Measurements from ENCODE around the gene BCL3. TPM values are rescaled to one million over a fixed set of nuclear protein-coding genes. Genes with fewer than 3 reads are reported as not detected.

Gene BCL3
- total and polyA plus RNA-seq, 2 experiments from 2014 or later = 1.4 to 4.1 TPM

DNA sequence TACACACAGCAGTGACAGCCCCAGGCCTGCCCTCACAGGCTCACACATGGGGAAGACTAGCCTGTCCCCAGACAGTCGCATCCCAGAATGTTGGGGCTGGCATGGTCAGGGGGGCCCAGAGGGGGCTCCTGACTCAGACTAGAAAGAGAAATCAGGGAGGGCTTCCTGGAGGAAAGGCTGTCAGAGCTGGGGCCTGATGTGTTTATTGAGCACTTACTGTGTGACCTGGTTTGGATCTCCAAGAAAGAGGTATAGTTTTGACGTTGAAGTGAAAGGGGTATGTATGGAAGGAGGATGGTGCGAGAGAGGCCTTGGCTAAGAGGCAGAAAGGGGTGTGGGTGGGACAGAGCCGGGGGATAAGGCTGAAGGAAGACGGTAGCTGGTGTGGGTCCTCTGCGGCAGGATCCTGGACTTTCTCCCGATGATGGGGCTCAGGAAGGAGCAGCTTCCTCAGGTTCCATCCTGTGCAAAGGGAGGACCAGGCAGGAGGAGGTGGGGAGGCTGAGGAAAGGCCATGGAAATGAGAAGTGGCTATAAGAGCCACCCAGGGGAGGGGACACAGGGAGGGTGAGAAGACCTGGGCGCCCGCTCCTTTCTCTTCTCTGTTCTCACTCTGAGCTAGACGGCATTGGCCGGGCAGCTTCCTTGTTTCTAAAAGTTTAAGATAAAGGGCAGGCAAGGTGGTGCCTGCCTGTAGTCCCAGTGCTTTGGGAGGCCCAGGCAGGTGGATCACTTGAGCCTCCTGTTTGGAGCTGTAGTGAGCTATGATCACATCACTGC is 16.1 kb upstream of the BCL3 start (continued):
- TF ChIP-seq EZH2phosphoT487 (IDR thresholded peaks at IDR 0.05; ENCODE audit: unreplicated experiment) = no peak
- no peak for TF ChIP-seq ZNF331 (CRISPR knock-in tag; IDR thresholded peaks at IDR 0.05; ENCODE audit: low read depth)
- no peak for TF ChIP-seq JUNB (IDR thresholded peaks at IDR 0.05; ENCODE audit: unreplicated experiment)
- no peak for TF ChIP-seq EZH2 (IDR thresholded peaks at IDR 0.05; ENCODE audit: low read depth, unreplicated experiment)
- TF ChIP-seq, protein P1, sequence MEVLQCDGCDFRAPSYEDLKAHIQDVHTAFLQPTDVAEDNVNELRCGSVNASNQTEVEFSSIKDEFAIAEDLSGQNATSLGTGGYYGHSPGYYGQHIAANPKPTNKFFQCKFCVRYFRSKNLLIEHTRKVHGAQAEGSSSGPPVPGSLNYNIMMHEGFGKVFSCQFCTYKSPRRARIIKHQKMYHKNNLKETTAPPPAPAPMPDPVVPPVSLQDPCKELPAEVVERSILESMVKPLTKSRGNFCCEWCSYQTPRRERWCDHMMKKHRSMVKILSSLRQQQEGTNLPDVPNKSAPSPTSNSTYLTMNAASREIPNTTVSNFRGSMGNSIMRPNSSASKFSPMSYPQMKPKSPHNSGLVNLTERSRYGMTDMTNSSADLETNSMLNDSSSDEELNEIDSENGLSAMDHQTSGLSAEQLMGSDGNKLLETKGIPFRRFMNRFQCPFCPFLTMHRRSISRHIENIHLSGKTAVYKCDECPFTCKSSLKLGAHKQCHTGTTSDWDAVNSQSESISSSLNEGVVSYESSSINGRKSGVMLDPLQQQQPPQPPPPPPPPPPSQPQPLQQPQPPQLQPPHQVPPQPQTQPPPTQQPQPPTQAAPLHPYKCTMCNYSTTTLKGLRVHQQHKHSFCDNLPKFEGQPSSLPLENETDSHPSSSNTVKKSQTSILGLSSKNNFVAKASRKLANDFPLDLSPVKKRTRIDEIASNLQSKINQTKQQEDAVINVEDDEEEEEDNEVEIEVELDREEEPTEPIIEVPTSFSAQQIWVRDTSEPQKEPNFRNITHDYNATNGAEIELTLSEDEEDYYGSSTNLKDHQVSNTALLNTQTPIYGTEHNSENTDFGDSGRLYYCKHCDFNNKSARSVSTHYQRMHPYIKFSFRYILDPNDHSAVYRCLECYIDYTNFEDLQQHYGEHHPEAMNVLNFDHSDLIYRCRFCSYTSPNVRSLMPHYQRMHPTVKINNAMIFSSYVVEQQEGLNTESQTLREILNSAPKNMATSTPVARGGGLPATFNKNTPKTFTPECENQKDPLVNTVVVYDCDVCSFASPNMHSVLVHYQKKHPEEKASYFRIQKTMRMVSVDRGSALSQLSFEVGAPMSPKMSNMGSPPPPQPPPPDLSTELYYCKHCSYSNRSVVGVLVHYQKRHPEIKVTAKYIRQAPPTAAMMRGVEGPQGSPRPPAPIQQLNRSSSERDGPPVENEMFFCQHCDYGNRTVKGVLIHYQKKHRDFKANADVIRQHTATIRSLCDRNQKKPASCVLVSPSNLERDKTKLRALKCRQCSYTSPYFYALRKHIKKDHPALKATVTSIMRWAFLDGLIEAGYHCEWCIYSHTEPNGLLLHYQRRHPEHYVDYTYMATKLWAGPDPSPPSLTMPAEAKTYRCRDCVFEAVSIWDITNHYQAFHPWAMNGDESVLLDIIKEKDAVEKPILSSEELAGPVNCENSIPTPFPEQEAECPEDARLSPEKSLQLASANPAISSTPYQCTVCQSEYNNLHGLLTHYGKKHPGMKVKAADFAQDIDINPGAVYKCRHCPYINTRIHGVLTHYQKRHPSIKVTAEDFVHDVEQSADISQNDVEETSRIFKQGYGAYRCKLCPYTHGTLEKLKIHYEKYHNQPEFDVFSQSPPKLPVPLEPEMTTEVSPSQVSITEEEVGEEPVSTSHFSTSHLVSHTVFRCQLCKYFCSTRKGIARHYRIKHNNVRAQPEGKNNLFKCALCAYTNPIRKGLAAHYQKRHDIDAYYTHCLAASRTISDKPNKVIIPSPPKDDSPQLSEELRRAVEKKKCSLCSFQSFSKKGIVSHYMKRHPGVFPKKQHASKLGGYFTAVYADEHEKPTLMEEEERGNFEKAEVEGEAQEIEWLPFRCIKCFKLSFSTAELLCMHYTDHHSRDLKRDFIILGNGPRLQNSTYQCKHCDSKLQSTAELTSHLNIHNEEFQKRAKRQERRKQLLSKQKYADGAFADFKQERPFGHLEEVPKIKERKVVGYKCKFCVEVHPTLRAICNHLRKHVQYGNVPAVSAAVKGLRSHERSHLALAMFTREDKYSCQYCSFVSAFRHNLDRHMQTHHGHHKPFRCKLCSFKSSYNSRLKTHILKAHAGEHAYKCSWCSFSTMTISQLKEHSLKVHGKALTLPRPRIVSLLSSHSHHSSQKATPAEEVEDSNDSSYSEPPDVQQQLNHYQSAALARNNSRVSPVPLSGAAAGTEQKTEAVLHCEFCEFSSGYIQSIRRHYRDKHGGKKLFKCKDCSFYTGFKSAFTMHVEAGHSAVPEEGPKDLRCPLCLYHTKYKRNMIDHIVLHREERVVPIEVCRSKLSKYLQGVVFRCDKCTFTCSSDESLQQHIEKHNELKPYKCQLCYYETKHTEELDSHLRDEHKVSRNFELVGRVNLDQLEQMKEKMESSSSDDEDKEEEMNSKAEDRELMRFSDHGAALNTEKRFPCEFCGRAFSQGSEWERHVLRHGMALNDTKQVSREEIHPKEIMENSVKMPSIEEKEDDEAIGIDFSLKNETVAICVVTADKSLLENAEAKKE (CRISPR knock-in tag; IDR thresholded peaks at IDR 0.05) = no peak
- TF ChIP-seq ZNF114 (CRISPR knock-in tag; IDR thresholded peaks at IDR 0.05) = no peak
- TF ChIP-seq POLR2AphosphoS5 (IDR thresholded peaks at IDR 0.05; ENCODE audit: low read depth) = no peak
- TF ChIP-seq STAT1 (IDR thresholded peaks at IDR 0.05; ENCODE audit: unreplicated experiment) = no peak

DNA sequence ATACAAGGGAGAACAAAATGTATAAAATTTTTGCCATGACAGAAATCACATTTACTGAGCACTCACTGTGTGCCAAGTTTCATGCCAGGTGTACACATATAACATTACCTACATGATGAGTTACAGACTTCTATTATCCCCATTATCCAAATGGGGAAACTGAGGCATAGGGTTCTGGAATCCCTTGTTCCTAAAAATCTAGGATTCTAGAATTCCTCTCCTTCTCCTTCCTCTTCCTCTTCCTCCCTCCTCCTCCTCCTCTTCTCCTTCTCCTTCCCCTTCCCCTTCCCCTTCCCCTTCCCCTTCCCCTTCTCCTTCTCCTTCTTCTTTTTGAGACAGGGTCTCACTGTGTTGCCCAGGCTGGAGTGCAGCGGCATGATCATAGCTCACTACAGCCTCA is 14.2 kb upstream of the BCL3 start:
- Histone ChIP-seq H3K9me2 (ENCODE audit: insufficient read depth) (no peaks in the 10 kb centered on the region), H3K36me3 (ENCODE audit: insufficient read depth) (no peaks in the 10 kb centered on the region), H3K4me2 (no peak overlapping the region), H2AFZ (no peak overlapping the region), H3K79me2 (replicated peaks; ENCODE audit: insufficient read depth) (no peaks in the 10 kb centered on the region), H3K27ac (ENCODE audit: low read depth) (no peak overlapping the region), H3K4me3 (no peak overlapping the region), H3F3A (replicated peaks; ENCODE audit: low read depth) (no peaks in the 10 kb centered on the region), H3K4me1 (ENCODE audit: insufficient read depth) (no peaks in the 10 kb centered on the region), H3K27me3 (ENCODE audit: insufficient read depth) (no peaks in the 10 kb centered on the region), H4K20me1 (replicated peaks; ENCODE audit: insufficient read depth) (no peaks in the 10 kb centered on the region)
- H3K4me1 Mint-ChIP-seq = peaks cover 2% of the 10 kb centered on the region; the same call in 2 of the 3 replicates
- H3K9me3 Mint-ChIP-seq = no peaks in the 10 kb centered on the region
- H3K27me3 Mint-ChIP-seq (ENCODE audit: insufficient read depth, low read depth, poor library complexity) = peaks cover 8% of the 10 kb centered on the region
- H3K27ac Mint-ChIP-seq = no peak overlapping the region
- no peaks in the 10 kb centered on the region for H3K36me3 Mint-ChIP-seq (ENCODE audit: low read depth)
- H3K4me3 Mint-ChIP-seq = no peak overlapping the region
- ATAC-seq (no peak), DNase-seq (ENCODE audit: low spot score) (no peak)
- TF ChIP-seq NANOG (IDR thresholded peaks at IDR 0.05; ENCODE audit: borderline replicate concordance) (no peak), EZH2phosphoT487 (IDR thresholded peaks at IDR 0.05; ENCODE audit: unreplicated experiment) (no peak), EZH2 (IDR thresholded peaks at IDR 0.05; ENCODE audit: low read depth, unreplicated experiment) (no peak), JUNB (IDR thresholded peaks at IDR 0.05; ENCODE audit: unreplicated experiment) (no peak), ZNF331 (CRISPR knock-in tag; IDR thresholded peaks at IDR 0.05; ENCODE audit: low read depth) (no peak), POLR2AphosphoS5 (IDR thresholded peaks at IDR 0.05; ENCODE audit: low read depth) (no peak)
- TF ChIP-seq, protein P2, sequence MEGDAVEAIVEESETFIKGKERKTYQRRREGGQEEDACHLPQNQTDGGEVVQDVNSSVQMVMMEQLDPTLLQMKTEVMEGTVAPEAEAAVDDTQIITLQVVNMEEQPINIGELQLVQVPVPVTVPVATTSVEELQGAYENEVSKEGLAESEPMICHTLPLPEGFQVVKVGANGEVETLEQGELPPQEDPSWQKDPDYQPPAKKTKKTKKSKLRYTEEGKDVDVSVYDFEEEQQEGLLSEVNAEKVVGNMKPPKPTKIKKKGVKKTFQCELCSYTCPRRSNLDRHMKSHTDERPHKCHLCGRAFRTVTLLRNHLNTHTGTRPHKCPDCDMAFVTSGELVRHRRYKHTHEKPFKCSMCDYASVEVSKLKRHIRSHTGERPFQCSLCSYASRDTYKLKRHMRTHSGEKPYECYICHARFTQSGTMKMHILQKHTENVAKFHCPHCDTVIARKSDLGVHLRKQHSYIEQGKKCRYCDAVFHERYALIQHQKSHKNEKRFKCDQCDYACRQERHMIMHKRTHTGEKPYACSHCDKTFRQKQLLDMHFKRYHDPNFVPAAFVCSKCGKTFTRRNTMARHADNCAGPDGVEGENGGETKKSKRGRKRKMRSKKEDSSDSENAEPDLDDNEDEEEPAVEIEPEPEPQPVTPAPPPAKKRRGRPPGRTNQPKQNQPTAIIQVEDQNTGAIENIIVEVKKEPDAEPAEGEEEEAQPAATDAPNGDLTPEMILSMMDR (conservative IDR thresholded peaks at IDR 0.05; ENCODE audit: low read depth in 2 of 2) = no peak
- TF ChIP-seq, protein P3, sequence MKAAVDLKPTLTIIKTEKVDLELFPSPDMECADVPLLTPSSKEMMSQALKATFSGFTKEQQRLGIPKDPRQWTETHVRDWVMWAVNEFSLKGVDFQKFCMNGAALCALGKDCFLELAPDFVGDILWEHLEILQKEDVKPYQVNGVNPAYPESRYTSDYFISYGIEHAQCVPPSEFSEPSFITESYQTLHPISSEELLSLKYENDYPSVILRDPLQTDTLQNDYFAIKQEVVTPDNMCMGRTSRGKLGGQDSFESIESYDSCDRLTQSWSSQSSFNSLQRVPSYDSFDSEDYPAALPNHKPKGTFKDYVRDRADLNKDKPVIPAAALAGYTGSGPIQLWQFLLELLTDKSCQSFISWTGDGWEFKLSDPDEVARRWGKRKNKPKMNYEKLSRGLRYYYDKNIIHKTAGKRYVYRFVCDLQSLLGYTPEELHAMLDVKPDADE (IDR thresholded peaks at IDR 0.05) = no peak

All from GM23338 (cell line).